ENCODE data around the gene PPM1B. TPM values are rescaled to one million over a fixed set of nuclear protein-coding genes. Genes with fewer than 3 reads are reported as not detected.

The PPM1B gene
- total and polyA plus RNA-seq, 10 of the 15 experiments (the other 5 are each of a cell fraction or from before 2014, with no cell fraction given): 12.5 to 53.4 (median 33.7) TPM

GRCh38 chr2:44171018-44171417, 2.3 kb downstream of the PPM1B start:
- ATAC-seq (no peak), FAIRE-seq (no peak), DNase-seq (ENCODE audit: low read depth, low spot score) (no peak)
- 0% methylated on average over 2 of the region's 2 CpGs for WGBS (ENCODE audit: insufficient coverage, insufficient replicate concordance, low lambda C conversion rate, missing lambda C conversion rate)
- ChIA-PET POLR2A (interaction anchor here (0.5 to 2.4 kb wide), 8 partner anchors 10 to 192 kb away, joined by 3 to 9 read pairs (median 4); no protein-coding TSS in a partner anchor), CTCF (interaction anchor here (1.1 to 1.7 kb wide), 4 partner anchors 10 to 73 kb away, joined by 3 to 9 read pairs (median 5); no protein-coding TSS in a partner anchor), RAD21 (ENCODE audit: unreplicated experiment) (interaction anchor here (1.6 to 3.2 kb wide), 7 partner anchors 10 to 190 kb away, joined by 4 to 18 read pairs (median 8); partner anchors contain the start of genes CAMKMT and PREPL), SMC1A (ENCODE audit: uncharacterized antibody, unreplicated experiment) (interaction anchor here (0.7 to 3.5 kb wide), 14 partner anchors 11 to 86 kb away, joined by 3 to 29 read pairs (median 5); no protein-coding TSS in a partner anchor)
- in situ Hi-C loops (cut with MboI) (no loop called here), intact Hi-C loops (cut with micrococcal nuclease; ENCODE audit: unreplicated experiment) (no loop called here)
- no peaks in the 10 kb centered on the region for H3K9me3 ChIP-seq (replicated peaks; ENCODE audit: control insufficient read depth, insufficient read depth, low read length)
- H3K27ac ChIP-seq (ENCODE audit: control insufficient read depth, insufficient read depth): peak overlapping the region; percentile 6; the same call in 1 of the 2 replicates
- H4K20me1 ChIP-seq (ENCODE audit: control insufficient read depth, insufficient read depth): no peaks in the 10 kb centered on the region
- BruUV-seq (replicated peaks): no TSS peak
- H3K36me3 ChIP-seq (ENCODE audit: control insufficient read depth in 2 of 2, insufficient read depth in 2 of 2, low read length in 1 of 2): peaks cover 0 to 7% of the 10 kb centered on the region in 2 experiments; a peak in 2 of 4 replicates
- H3K27me3 ChIP-seq (replicated peaks in 1 of 2; ENCODE audit: control insufficient read depth in 2 of 2, insufficient read depth in 2 of 2, low read length in 1 of 2): no peaks in the 10 kb centered on the region
- peak overlapping the region; percentile 83 for H3K4me3 ChIP-seq
- peaks cover 71% of the 10 kb centered on the region for H3K79me2 ChIP-seq (ENCODE audit: control insufficient read depth, insufficient read depth, low read length)
- H3K4me1 ChIP-seq (ENCODE audit: control insufficient read depth, insufficient read depth, low read length): peaks cover 8% of the 10 kb centered on the region
- H3K9ac ChIP-seq (ENCODE audit: control insufficient read depth, insufficient read depth, low read length): peak overlapping the region; percentile 4
- TF ChIP-seq BRCA1 (IDR thresholded peaks at IDR 0.05; ENCODE audit: low read depth, low read length): no peak
- no peak for TF ChIP-seq MYB (IDR thresholded peaks at IDR 0.05; ENCODE audit: borderline replicate concordance, low read depth, low read length)
- TF ChIP-seq SUPT20H (IDR thresholded peaks at IDR 0.05; ENCODE audit: borderline replicate concordance, control insufficient read depth, low read depth, low read length): no peak
- no peak for TF ChIP-seq CHD4 (IDR thresholded peaks at IDR 0.05)
- TF ChIP-seq EP300 (IDR thresholded peaks at IDR 0.05; ENCODE audit: borderline replicate concordance in 1 of 2, control insufficient read depth in 1 of 2, low read depth in 2 of 2, low read length in 2 of 2): no peak
- TF ChIP-seq RAD21 (IDR thresholded peaks at IDR 0.05; ENCODE audit: insufficient read depth, low read depth, low read length): no peak
- no peak for TF ChIP-seq RFX5 (IDR thresholded peaks at IDR 0.05; ENCODE audit: low read depth, low read length)
- no peak for TF ChIP-seq SRF (IDR thresholded peaks at IDR 0.05; ENCODE audit: low read depth in 2 of 2, low read length in 2 of 2)
- TF ChIP-seq, protein P1, sequence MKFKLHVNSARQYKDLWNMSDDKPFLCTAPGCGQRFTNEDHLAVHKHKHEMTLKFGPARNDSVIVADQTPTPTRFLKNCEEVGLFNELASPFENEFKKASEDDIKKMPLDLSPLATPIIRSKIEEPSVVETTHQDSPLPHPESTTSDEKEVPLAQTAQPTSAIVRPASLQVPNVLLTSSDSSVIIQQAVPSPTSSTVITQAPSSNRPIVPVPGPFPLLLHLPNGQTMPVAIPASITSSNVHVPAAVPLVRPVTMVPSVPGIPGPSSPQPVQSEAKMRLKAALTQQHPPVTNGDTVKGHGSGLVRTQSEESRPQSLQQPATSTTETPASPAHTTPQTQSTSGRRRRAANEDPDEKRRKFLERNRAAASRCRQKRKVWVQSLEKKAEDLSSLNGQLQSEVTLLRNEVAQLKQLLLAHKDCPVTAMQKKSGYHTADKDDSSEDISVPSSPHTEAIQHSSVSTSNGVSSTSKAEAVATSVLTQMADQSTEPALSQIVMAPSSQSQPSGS (IDR thresholded peaks at IDR 0.05; ENCODE audit: low read length): no peak
- TF ChIP-seq MXI1 (IDR thresholded peaks at IDR 0.05; ENCODE audit: low read depth, low read length): no peak
- no peak for TF ChIP-seq LARP7 (IDR thresholded peaks at IDR 0.05)
- TF ChIP-seq TCF12 (IDR thresholded peaks at IDR 0.05; ENCODE audit: low read depth, low read length): no peak
- no peak for TF ChIP-seq NBN (IDR thresholded peaks at IDR 0.05)
- peak overlapping the region; percentile 52 for H3K4me2 ChIP-seq (ENCODE audit: control insufficient read depth, insufficient read depth)
- H2AFZ ChIP-seq (ENCODE audit: control insufficient read depth, low read depth, low read length): no peak overlapping the region

Data from GM12878 (cell line).